Endothelial cell of umbilical vein (primary cell): ENCODE data around the gene DHTKD1.

Experiments
- CTCF ChIP-seq, 2 donors: IDR thresholded peaks; 1 replicate in 1 of 2; 2 replicates in 1 of 2; pipeline ENCODE4 v1.5.1; 2011; ENCODE audit warnings: low read length in 2 of 2, mild to moderate bottlenecking in 2 of 2, moderate library complexity in 2 of 2, control low read depth in 1 of 2, inconsistent platforms in 1 of 2, low read depth in 1 of 2; ENCODE audit not compliant: insufficient read depth in 1 of 2; ENCODE audit errors: extremely low read depth in 1 of 2
- EZH2 ChIP-seq: IDR thresholded peaks from 2 replicates; pipeline ENCODE4 v1.6.1; 2012; ENCODE audit warnings: borderline replicate concordance, low read depth, mild to moderate bottlenecking, moderate library complexity, low read length, inconsistent platforms; ENCODE audit not compliant: severe bottlenecking
- FOS ChIP-seq: IDR thresholded peaks from 2 replicates; pipeline ENCODE4 v1.6.1; 2011; ENCODE audit warnings: mild to moderate bottlenecking, low read length, moderate library complexity, borderline replicate concordance; ENCODE audit not compliant: insufficient read depth
- GATA2 ChIP-seq: IDR thresholded peaks from 2 replicates; pipeline ENCODE4 v1.7.0; 2011; ENCODE audit warnings: low read depth, mild to moderate bottlenecking, moderate library complexity, mixed read lengths, low read length; ENCODE audit not compliant: insufficient read length, insufficient read depth
- MYC ChIP-seq: IDR thresholded peaks from one replicate; pipeline ENCODE4 v1.6.1; 2011; ENCODE audit warnings: mild to moderate bottlenecking, low read depth, low read length
- POLR2A ChIP-seq: IDR thresholded peaks from 2 replicates; pipeline ENCODE4 v1.6.1; 2012; ENCODE audit warnings: low read depth, mild to moderate bottlenecking, control low read depth, low read length
- POLR2AphosphoS5 ChIP-seq: IDR thresholded peaks from 2 replicates; pipeline ENCODE4 v1.6.1; 2012; ENCODE audit warnings: low read depth, mild to moderate bottlenecking, control low read depth, low read length, moderate library complexity; ENCODE audit not compliant: insufficient read depth
- TF ChIP-seq, protein P1 (sequence below): IDR thresholded peaks from 2 replicates; pipeline ENCODE4 v1.6.1; 2011; ENCODE audit not compliant: insufficient read depth, insufficient read length

DNA sequence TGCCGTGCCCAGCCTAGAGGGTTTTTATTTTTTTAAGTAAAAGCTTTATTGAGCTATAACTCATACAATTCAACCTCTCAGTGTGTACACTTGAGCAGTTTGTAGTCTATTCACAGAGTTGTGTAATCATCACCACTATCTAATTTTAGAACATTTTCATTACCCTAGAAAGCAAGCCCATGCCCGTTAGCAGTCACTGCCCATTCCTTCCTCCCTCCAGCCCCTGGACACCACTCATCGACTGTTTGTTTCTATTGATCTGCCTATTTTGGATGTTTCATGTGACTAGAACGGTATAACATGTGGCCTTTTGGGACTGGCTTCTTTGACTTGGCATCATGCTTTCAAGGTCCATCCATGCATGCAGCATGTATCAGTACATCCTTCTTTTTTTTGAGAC is 35.0 kb downstream of the DHTKD1 start:
- no peak for TF ChIP-seq CTCF (IDR thresholded peaks at IDR 0.05; ENCODE audit: extremely low read depth in 1 of 2, insufficient read depth in 1 of 2, low read depth in 1 of 2, low read length in 2 of 2)
- TF ChIP-seq POLR2A = no peak
- TF ChIP-seq, protein P1, sequence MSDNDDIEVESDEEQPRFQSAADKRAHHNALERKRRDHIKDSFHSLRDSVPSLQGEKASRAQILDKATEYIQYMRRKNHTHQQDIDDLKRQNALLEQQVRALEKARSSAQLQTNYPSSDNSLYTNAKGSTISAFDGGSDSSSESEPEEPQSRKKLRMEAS = no peak
- TF ChIP-seq POLR2AphosphoS5 = no peak
- no peak for TF ChIP-seq GATA2
- TF ChIP-seq FOS = no peak
- TF ChIP-seq EZH2 = no peak
- no peak for TF ChIP-seq MYC
